H1 (cell line): ENCODE measurements around the gene FHL2. TPM values are rescaled to one million over a fixed set of nuclear protein-coding genes. Genes with fewer than 3 reads are reported as not detected.

ENCODE experiments used
- CTCF ChIA-PET: fragments of 300-600 bp; sonication (Branson Sonifier 250); formaldehyde crosslinking; loops from one replicate; lab custom pipeline; 2021; ENCODE audit not compliant: partially characterized antibody; lab: Charles Lee
- POLR2A ChIA-PET: fragments of 300-600 bp; sonication (Branson Sonifier 250); formaldehyde crosslinking; loops from one replicate; lab custom pipeline; 2021; ENCODE audit warnings: inconsistent platforms; ENCODE audit not compliant: partially characterized antibody; lab: Charles Lee
- DNase-seq, 2 experiments: peaks; one replicate each; pipeline versions ENCODE4 v3.0.0 to v3.0.0-alpha.2; 2010 to 2022; ENCODE audit warnings: low spot score in 2 of 2, low read depth in 1 of 2, mixed read lengths in 1 of 2
- FAIRE-seq: peaks from 2 replicates; lab custom pipeline; 2011; peaks lifted over from hg19 to GRCh38; lab: Jason Lieb, UNC
- H2AFZ ChIP-seq: 2 replicates; pipeline ENCODE4 v1.8.1; 2012; ENCODE audit warnings: low read length, inconsistent platforms
- H2AK5ac ChIP-seq: 2 replicates; pipeline ENCODE4 v1.6.1; 2013; ENCODE audit warnings: low read depth, low read length
- H2BK120ac ChIP-seq: replicated peaks from 2 replicates; pipeline ENCODE3; 2013; ENCODE audit warnings: low read depth, low read length, inconsistent platforms
- H2BK12ac ChIP-seq: 2 replicates; pipeline ENCODE4 v1.6.1; 2013; ENCODE audit warnings: low read depth, low read length
- H2BK15ac ChIP-seq: 2 replicates; pipeline ENCODE4 v1.6.1; 2013; ENCODE audit warnings: low read length
- H2BK20ac ChIP-seq: 2 replicates; pipeline ENCODE4 v1.6.1; 2013; ENCODE audit warnings: low read length
- H2BK5ac ChIP-seq: 2 replicates; pipeline ENCODE4 v1.6.1; 2013; ENCODE audit warnings: low read depth, low read length
- H3K14ac ChIP-seq: 2 replicates; pipeline ENCODE4 v1.6.1; 2013; ENCODE audit warnings: inconsistent platforms; ENCODE audit not compliant: insufficient read length
- H3K18ac ChIP-seq: 2 replicates; pipeline ENCODE4 v1.6.1; 2013; ENCODE audit warnings: low read length; ENCODE audit errors: extremely low read depth
- H3K23ac ChIP-seq: 2 replicates; pipeline ENCODE4 v1.6.1; 2013; ENCODE audit warnings: inconsistent platforms; ENCODE audit not compliant: insufficient read length
- H3K23me2 ChIP-seq: 2 replicates; pipeline ENCODE4 v1.6.1; 2013; ENCODE audit warnings: low read depth, low read length
- H3K27ac ChIP-seq: 2 replicates; pipeline ENCODE4 v1.6.1; 2011; ENCODE audit warnings: low read depth, low read length, inconsistent platforms
- H3K27me3 ChIP-seq, 4 experiments: replicated peaks in 1 of 4; 1 replicate in 1 of 4; 2 replicates in 3 of 4; pipeline versions ENCODE4 v1.6.1 to v1.8.1; 2011 to 2013; ENCODE audit warnings: low read length in 3 of 4, mild to moderate bottlenecking in 3 of 4, inconsistent platforms in 2 of 4, mixed read lengths in 2 of 4, moderate library complexity in 1 of 4; ENCODE audit not compliant: control insufficient read depth in 3 of 4, insufficient read depth in 3 of 4; ENCODE audit errors: extremely low read depth in 1 of 4
- H3K36me3 ChIP-seq, 4 experiments: 2 replicates each; pipeline versions ENCODE4 v1.6.1 to v1.8.1; 2011 to 2013; ENCODE audit warnings: mild to moderate bottlenecking in 4 of 4, low read length in 3 of 4, moderate library complexity in 2 of 4, control low read depth in 1 of 4, inconsistent platforms in 1 of 4; ENCODE audit not compliant: insufficient read depth in 4 of 4, control insufficient read depth in 2 of 4
- H3K4ac ChIP-seq: replicated peaks from 2 replicates; pipeline ENCODE3; 2013; ENCODE audit warnings: low read length, low read depth, mixed read lengths, inconsistent platforms; ENCODE audit not compliant: insufficient read length
- H3K4me1 ChIP-seq, 4 experiments: replicated peaks in 1 of 4; 1 replicate in 1 of 4; 2 replicates in 3 of 4; pipeline versions ENCODE4 v1.6.1 to v1.8.1; 2011 to 2013; ENCODE audit warnings: low read length in 3 of 4, inconsistent platforms in 2 of 4, mixed read lengths in 1 of 4; ENCODE audit not compliant: insufficient read depth in 4 of 4, control insufficient read depth in 3 of 4
- H3K4me2 ChIP-seq, 2 experiments: 2 replicates each; pipeline versions ENCODE4 v1.6.1 to v1.8.1; 2011 to 2013; ENCODE audit warnings: low read depth in 2 of 2, low read length in 2 of 2, control low read depth in 1 of 2, inconsistent platforms in 1 of 2, mild to moderate bottlenecking in 1 of 2; ENCODE audit not compliant: insufficient read depth in 1 of 2
- H3K4me3 ChIP-seq, 4 experiments: fragments of 200-600, 300-600 bp in 1 of 4; sonication (generic), shearing (Covaris generic), sonication (Bioruptor Twin) in 1 of 4; 2 replicates each; pipeline versions ENCODE4 v1.5.1 to v1.8.1; 2011 to 2016; ENCODE audit warnings: low read length in 4 of 4, low read depth in 3 of 4, control low read depth in 2 of 4, inconsistent platforms in 2 of 4, mild to moderate bottlenecking in 2 of 4, mixed read lengths in 1 of 4, moderate library complexity in 1 of 4; ENCODE audit not compliant: insufficient read depth in 2 of 4; ENCODE audit errors: extremely low read depth in 1 of 4
- H3K56ac ChIP-seq: replicated peaks from 2 replicates; pipeline ENCODE3; 2013; ENCODE audit warnings: low read depth, mild to moderate bottlenecking, mixed read lengths, low read length, inconsistent platforms; ENCODE audit not compliant: insufficient read length
- H3K79me1 ChIP-seq: 2 replicates; pipeline ENCODE4 v1.6.1; 2013; ENCODE audit warnings: low read depth, low read length, control low read depth
- H3K79me2 ChIP-seq, 2 experiments: 2 replicates each; pipeline versions ENCODE4 v1.6.1 to v1.8.1; 2012 to 2013; ENCODE audit warnings: low read length in 2 of 2, mild to moderate bottlenecking in 2 of 2, inconsistent platforms in 1 of 2; ENCODE audit not compliant: insufficient read depth in 2 of 2, control insufficient read depth in 1 of 2
- H3K9ac ChIP-seq, 4 experiments: replicated peaks in 1 of 4; 1 replicate in 1 of 4; 2 replicates in 3 of 4; pipeline versions ENCODE4 v1.6.1 to v1.8.1; 2011 to 2013; ENCODE audit warnings: low read depth in 3 of 4, low read length in 3 of 4, control low read depth in 2 of 4, mild to moderate bottlenecking in 2 of 4, moderate library complexity in 2 of 4, inconsistent platforms in 1 of 4; ENCODE audit errors: extremely low read depth in 1 of 4
- H3K9me3 ChIP-seq, 2 experiments: 2 replicates each; pipeline versions ENCODE4 v1.6.1 to v1.8.1; 2012 to 2013; ENCODE audit warnings: mild to moderate bottlenecking in 2 of 2, moderate library complexity in 2 of 2, control low read depth in 1 of 2, inconsistent platforms in 1 of 2, low read depth in 1 of 2, low read length in 1 of 2, mixed read lengths in 1 of 2; ENCODE audit not compliant: insufficient read depth in 2 of 2
- H4K20me1 ChIP-seq, 2 experiments: replicated peaks in 1 of 2; 2 replicates each; pipeline versions ENCODE3 to v1.8.1; 2011 to 2013; ENCODE audit warnings: inconsistent platforms in 2 of 2, low read length in 2 of 2, mild to moderate bottlenecking in 1 of 2; ENCODE audit not compliant: insufficient read depth in 2 of 2, control insufficient read depth in 1 of 2
- H4K5ac ChIP-seq: 2 replicates; pipeline ENCODE4 v1.6.1; 2013; ENCODE audit warnings: low read length, low read depth, mixed read lengths, inconsistent platforms; ENCODE audit not compliant: insufficient read length
- H4K8ac ChIP-seq: 2 replicates; pipeline ENCODE4 v1.8.0; 2013; ENCODE audit warnings: mild to moderate bottlenecking, moderate library complexity, low read length, inconsistent platforms; ENCODE audit not compliant: insufficient read depth; ENCODE audit errors: extremely low read depth
- H4K91ac ChIP-seq: replicated peaks from 2 replicates; pipeline ENCODE3; 2013; ENCODE audit warnings: low read length, mixed read lengths, inconsistent platforms; ENCODE audit not compliant: insufficient read length
- CEBPB ChIP-seq: IDR thresholded peaks from 2 replicates; pipeline ENCODE4 v1.6.1; 2012; ENCODE audit warnings: low read depth, low read length
- JUND ChIP-seq: IDR thresholded peaks from 2 replicates; pipeline ENCODE4 v1.6.1; 2011; ENCODE audit warnings: mild to moderate bottlenecking, improper control_type of control experiment, low read length
- SIX5 ChIP-seq: IDR thresholded peaks from 2 replicates; pipeline ENCODE4 v1.6.1; 2011; ENCODE audit warnings: mild to moderate bottlenecking, low read depth, low read length
- WGBS, 2 experiments: shearing (Covaris generic) in 1 of 2; methylation state at CpG; one replicate each; pipeline versions ENCODE4 v1.1.6 to v1.1.7; 2013 to 2015; ENCODE audit warnings: low lambda C conversion rate in 2 of 2, mixed read lengths in 2 of 2, inconsistent platforms in 1 of 2, low coverage in 1 of 2, missing lambda C conversion rate in 1 of 2; ENCODE audit not compliant: insufficient replicate concordance in 2 of 2, insufficient coverage in 1 of 2, insufficient read length in 1 of 2; ENCODE audit errors: extremely low coverage in 1 of 2, missing lambda C conversion rate in 1 of 2; 5-methylcytosine and 5-hydroxymethylcytosine counted together
- polyA plus RNA-seq, 7 experiments: library from polyadenylated mRNA; depleted of rRNA in 3 of 7; stranded (reverse) in 5 of 7; unstranded in 2 of 7; fragments of >200 nt in 5 of 7; fragments of 200-250 nt in 2 of 7; gene quantifications; 1 replicate in 5 of 7; 2 replicates in 1 of 7; 4 replicates in 1 of 7; pipeline versions ENCODE4 v1.2.1 to v1.2.3, GENCODE V29; 2011 to 2013; ENCODE audit warnings: missing spikeins in 2 of 7, mixed read lengths in 2 of 7
- total RNA-seq: library from RNA; stranded (reverse); fragmentation: NEBNext Ultra II Directional; extraction: Animal tissue kit (Norgen Biotek cat#: 25700); gene quantifications from 2 replicates; pipeline ENCODE4 v1.2.1, GENCODE V29; 2021

The FHL2 gene
- total and polyA plus RNA-seq, 2 of the 8 experiments (the other 6 are each of a cell fraction or from before 2014, with no cell fraction given), result 33.2 to 64.3 TPM

DNA sequence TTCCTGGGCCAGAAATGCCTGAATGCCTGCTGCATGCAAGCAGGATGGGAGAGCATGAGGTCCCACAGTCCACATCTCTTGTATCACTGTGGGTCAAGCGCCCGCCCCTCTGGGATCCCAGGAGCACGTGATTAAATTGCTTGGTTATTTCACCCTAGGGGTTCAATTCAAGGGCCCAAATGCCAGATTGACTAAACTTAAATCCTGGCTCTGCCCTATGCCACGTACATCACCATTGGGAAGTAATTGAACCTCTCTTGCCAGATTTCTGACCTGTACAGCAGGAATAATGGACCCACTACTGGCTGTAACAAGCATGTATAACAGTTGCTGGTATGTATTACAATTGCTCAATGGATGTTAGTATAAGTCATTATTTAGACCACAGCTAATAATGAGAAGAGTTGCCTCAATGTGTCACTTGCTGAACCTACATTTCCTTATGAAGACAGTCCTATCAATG, 19.9 kb downstream of the FHL2 start:
- Histone ChIP-seq H3K27ac (no peak overlapping the region), H3K79me1 (no peaks in the 10 kb centered on the region), H2BK120ac (no peak overlapping the region), H3K9ac (no peak overlapping the region), H4K8ac (no peak overlapping the region), H3K14ac (no peak overlapping the region), H2BK20ac (no peak overlapping the region), H3K36me3 (peaks cover 6 to 16% (median 7%) of the 10 kb centered on the region in 4 experiments; a peak in 5 of 8 replicates), H3K23me2 (no peaks in the 10 kb centered on the region), H4K20me1 (no peaks in the 10 kb centered on the region), H4K91ac (no peak overlapping the region), H3K4me1 (no peaks in the 10 kb centered on the region; a peak in 2 of 7 replicates), H3K79me2 (no peaks in the 10 kb centered on the region), H2BK12ac (no peak overlapping the region), H3K9me3 (no peaks in the 10 kb centered on the region), H2AK5ac (no peak overlapping the region), H2AFZ (no peak overlapping the region), H2BK15ac (no peak overlapping the region), H4K5ac (no peak overlapping the region), H3K4ac (no peak overlapping the region), H3K23ac (no peak overlapping the region), H2BK5ac (no peak overlapping the region), H3K56ac (no peak overlapping the region), H3K4me2 (no peak overlapping the region), H3K4me3 (no peak overlapping the region), H3K18ac (no peak overlapping the region), H3K27me3 (no peaks in the 10 kb centered on the region)
- ChIA-PET POLR2A (interaction anchor here (1.1 kb wide), 1 partner anchor 49 kb away, joined by 3 read pairs; no protein-coding TSS in a partner anchor), CTCF (interaction anchor here (1.0 to 2.6 kb wide), 4 partner anchors 14 to 143 kb away, joined by 3 to 8 read pairs (median 6); no protein-coding TSS in a partner anchor)
- FAIRE-seq (no peak), DNase-seq (no peak)
- TF ChIP-seq JUND (no peak), SIX5 (no peak), CEBPB (no peak)
- 95% methylated on average over 4 of the region's 4 CpGs; no CpG with 5 or more reads in 1 of the 2 experiments for WGBS, 2 experiments
